Loucy (cell line): ENCODE results near the gene STRADA.

ENCODE experiments used
- EZH2phosphoT487 ChIP-seq: fragments of 200-600 bp; IDR thresholded peaks from 2 replicates; pipeline ENCODE4 v1.6.1; 2018; ENCODE audit warnings: antibody characterized with exemption, mild to moderate bottlenecking, moderate library complexity, borderline replicate concordance
- TF ChIP-seq, protein P1 (sequence below): fragments of 200-600 bp; sonication (generic); conservative IDR thresholded peaks from 2 replicates; pipeline ENCODE4 v1.5.1; 2014; ENCODE audit warnings: mild to moderate bottlenecking, antibody characterized with exemption, low read length

GRCh38 chr17:63702721-63703015, 38.9 kb downstream of the STRADA start:
- TF ChIP-seq, protein P1, sequence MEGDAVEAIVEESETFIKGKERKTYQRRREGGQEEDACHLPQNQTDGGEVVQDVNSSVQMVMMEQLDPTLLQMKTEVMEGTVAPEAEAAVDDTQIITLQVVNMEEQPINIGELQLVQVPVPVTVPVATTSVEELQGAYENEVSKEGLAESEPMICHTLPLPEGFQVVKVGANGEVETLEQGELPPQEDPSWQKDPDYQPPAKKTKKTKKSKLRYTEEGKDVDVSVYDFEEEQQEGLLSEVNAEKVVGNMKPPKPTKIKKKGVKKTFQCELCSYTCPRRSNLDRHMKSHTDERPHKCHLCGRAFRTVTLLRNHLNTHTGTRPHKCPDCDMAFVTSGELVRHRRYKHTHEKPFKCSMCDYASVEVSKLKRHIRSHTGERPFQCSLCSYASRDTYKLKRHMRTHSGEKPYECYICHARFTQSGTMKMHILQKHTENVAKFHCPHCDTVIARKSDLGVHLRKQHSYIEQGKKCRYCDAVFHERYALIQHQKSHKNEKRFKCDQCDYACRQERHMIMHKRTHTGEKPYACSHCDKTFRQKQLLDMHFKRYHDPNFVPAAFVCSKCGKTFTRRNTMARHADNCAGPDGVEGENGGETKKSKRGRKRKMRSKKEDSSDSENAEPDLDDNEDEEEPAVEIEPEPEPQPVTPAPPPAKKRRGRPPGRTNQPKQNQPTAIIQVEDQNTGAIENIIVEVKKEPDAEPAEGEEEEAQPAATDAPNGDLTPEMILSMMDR, result no peak
- TF ChIP-seq EZH2phosphoT487, result no peak
